Measurements from ENCODE around the gene IGSF8. TPM values are rescaled to one million over a fixed set of nuclear protein-coding genes. Genes with fewer than 3 reads are reported as not detected.
A peak's percentile ranks its signal among the peaks of the same experiment; 100 is the strongest.

The IGSF8 gene
- total RNA-seq, 1 donor from 2014 or later, result 32.9 TPM

DNA sequence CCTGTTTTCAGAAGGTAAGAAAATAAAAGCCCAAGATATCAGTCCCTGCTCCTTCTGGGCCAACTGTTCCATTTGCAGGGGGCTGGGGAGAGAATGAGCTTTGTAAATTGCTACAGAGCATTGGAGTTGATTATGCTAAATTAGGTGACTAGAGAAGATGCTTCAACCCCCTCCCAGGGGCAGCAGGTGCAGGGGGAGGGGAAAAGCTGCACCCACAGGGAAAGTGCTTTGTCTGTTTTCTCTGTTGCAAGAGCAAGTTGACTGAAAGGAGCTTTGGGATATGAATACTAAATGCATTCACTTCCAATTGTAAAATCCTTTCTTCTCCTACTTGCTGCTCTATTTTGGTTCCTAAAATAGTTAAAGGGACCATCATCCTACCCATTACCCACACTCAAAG, 50.1 kb downstream of the IGSF8 start:
- TF ChIP-seq, protein P1, sequence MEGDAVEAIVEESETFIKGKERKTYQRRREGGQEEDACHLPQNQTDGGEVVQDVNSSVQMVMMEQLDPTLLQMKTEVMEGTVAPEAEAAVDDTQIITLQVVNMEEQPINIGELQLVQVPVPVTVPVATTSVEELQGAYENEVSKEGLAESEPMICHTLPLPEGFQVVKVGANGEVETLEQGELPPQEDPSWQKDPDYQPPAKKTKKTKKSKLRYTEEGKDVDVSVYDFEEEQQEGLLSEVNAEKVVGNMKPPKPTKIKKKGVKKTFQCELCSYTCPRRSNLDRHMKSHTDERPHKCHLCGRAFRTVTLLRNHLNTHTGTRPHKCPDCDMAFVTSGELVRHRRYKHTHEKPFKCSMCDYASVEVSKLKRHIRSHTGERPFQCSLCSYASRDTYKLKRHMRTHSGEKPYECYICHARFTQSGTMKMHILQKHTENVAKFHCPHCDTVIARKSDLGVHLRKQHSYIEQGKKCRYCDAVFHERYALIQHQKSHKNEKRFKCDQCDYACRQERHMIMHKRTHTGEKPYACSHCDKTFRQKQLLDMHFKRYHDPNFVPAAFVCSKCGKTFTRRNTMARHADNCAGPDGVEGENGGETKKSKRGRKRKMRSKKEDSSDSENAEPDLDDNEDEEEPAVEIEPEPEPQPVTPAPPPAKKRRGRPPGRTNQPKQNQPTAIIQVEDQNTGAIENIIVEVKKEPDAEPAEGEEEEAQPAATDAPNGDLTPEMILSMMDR (IDR thresholded peaks at IDR 0.05; ENCODE audit: insufficient read depth, low read length, poor library complexity, severe bottlenecking), result no peak
- DNase-seq (ENCODE audit: low read depth), result no peak
- Histone ChIP-seq H3K36me3 (ENCODE audit: control insufficient read depth, insufficient read depth, low read length) (no peaks in the 10 kb centered on the region), H3K27me3 (ENCODE audit: control insufficient read depth, insufficient read depth, low read length) (peaks cover 26% of the 10 kb centered on the region), H3K4me3 (ENCODE audit: low read depth, low read length) (no peak overlapping the region)

DNA sequence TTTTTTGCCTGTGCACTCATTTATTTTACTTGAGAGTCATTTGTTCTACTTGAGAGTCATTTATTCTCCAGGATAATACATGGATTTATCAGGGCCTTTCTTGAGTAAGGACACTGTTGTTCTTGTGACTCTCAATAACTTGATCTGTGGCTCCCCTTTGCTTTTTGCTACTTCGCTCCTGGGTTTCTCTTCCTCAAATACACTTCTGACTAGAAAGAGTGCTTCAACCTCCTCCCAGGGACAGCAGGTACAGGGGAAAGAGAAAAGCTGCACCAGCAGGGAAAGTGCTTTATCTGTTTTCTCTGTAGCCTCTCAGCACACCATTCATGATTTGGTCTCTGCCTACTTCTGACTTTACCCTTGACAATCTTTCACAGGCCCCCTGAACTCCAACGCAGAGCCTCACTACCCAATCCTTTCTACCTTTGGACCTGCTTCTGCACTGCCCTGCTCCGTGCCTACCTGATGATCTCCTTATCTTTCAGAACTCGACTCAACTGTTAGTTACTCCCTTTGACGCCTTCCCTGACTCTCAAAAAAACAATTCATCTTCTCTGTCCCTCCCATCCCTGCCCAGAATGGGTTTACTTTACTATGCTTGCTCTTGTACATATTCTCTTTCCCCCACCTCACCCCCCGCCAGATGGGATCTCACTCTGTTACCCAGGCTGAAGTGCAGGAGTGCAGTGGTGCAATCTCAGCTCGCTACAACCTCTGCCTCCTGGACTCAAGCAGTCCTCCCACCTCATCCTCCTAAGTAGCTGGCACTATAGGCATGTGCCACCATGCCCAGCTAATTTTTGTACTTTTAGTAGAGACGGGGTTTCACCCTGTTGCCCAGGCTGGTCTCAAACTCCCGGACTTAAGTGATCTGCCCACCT, 51.1 kb downstream of the IGSF8 start:
- Histone ChIP-seq H3K27me3 (ENCODE audit: control insufficient read depth, insufficient read depth, low read length) (peaks cover 21% of the 10 kb centered on the region), H3K4me3 (ENCODE audit: low read depth, low read length) (no peak overlapping the region), H3K36me3 (ENCODE audit: control insufficient read depth, insufficient read depth, low read length) (no peaks in the 10 kb centered on the region)
- TF ChIP-seq, protein P1 (IDR thresholded peaks at IDR 0.05; ENCODE audit: insufficient read depth, low read length, poor library complexity, severe bottlenecking), result no peak
- no peak for DNase-seq (ENCODE audit: low read depth)

DNA sequence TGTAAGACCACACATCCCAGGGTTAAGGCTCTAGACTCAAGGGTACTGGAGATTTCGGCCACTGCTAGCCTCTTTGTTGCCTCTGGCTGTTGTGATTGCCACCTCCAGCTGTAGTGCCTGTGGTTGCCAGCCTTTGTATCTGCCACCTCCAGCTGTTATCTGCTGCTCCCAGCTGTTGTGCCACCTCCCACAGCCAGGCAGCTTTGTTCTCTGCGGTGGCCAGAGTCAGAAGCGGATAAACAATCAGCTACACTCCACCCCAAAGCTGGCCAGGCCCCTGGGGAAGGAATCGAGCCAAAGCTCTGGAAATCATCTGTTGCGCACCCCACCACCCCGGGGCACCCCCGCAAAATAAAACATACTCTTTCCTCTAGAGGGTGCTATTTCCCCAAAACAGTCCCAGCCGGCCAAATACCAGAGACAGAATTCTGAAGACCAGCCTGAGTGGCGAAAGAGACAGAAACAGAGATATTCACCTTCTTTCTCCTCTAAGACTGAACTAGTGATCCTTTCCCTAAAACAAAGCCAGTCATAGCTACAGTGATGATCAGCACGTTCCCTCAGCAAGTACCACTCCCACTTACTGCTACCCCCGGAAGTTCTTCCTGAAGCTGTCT, 51.8 kb downstream of the IGSF8 start:
- peaks cover 19% of the 10 kb centered on the region for H3K27me3 ChIP-seq (ENCODE audit: control insufficient read depth, insufficient read depth, low read length)
- no peak for DNase-seq (ENCODE audit: low read depth)
- TF ChIP-seq, protein P1 (IDR thresholded peaks at IDR 0.05; ENCODE audit: insufficient read depth, low read length, poor library complexity, severe bottlenecking), result peak; percentile 64
- no peaks in the 10 kb centered on the region for H3K36me3 ChIP-seq (ENCODE audit: control insufficient read depth, insufficient read depth, low read length)
- no peak overlapping the region for H3K4me3 ChIP-seq (ENCODE audit: low read depth, low read length)

DNA sequence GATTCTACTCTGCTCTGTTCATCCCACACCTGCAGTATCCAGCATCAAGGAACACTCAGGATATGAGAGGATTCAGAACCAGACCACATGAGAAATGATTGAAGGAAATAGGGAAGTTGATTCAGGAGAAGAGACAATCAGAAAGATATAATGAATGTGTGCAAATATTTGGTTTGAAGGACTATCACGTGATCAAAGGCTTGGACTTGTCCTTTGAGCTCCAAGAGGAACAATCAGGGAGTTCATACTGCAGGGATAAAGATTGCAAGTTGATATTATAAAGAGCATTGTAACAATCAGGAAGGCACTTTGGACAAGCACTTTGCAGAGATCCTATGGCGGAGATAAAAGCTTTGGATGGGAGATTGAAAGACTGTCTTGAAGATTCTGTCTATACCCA, 52.8 kb downstream of the IGSF8 start:
- no peak overlapping the region for H3K4me3 ChIP-seq (ENCODE audit: low read depth, low read length)
- H3K27me3 ChIP-seq (ENCODE audit: control insufficient read depth, insufficient read depth, low read length), result peaks cover 16% of the 10 kb centered on the region
- no peaks in the 10 kb centered on the region for H3K36me3 ChIP-seq (ENCODE audit: control insufficient read depth, insufficient read depth, low read length)
- no peak for DNase-seq (ENCODE audit: low read depth)
- TF ChIP-seq, protein P1 (IDR thresholded peaks at IDR 0.05; ENCODE audit: insufficient read depth, low read length, poor library complexity, severe bottlenecking), result no peak

DNA sequence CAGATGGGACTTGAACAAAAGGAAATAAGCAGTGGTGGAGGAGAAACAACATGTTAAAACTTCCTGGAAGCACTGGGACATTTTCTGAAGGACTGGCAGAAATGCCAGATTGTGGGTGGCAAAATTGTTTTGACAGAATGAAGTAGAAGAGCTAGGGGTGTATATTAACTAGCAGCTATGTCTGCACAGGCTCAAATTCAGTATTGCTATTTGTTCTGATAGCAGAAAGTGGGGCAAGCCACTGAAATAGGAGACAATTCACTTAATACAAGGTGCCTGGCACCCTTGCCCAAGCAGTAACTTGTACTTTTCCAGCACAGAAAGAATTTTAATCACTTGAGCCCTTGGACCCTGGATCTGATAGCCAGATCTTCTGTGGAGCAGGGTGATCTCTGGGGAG, 54.9 kb downstream of the IGSF8 start:
- Histone ChIP-seq H3K36me3 (ENCODE audit: control insufficient read depth, insufficient read depth, low read length) (no peaks in the 10 kb centered on the region), H3K4me3 (ENCODE audit: low read depth, low read length) (no peak overlapping the region), H3K27me3 (ENCODE audit: control insufficient read depth, insufficient read depth, low read length) (peaks cover 13% of the 10 kb centered on the region)
- TF ChIP-seq, protein P1 (IDR thresholded peaks at IDR 0.05; ENCODE audit: insufficient read depth, low read length, poor library complexity, severe bottlenecking), result no peak
- DNase-seq (ENCODE audit: low read depth), result no peak

Other genes with a start within 250 kb of the IGSF8 start
- 0.07 TPM in 1 of 2 replicates, not detected in the other for gene VSIG8, start 236.0 kb downstream of the IGSF8 start, total RNA-seq
- 0.21 and 2.0 TPM in 2 replicates for gene CFAP45, start 198.5 kb downstream of the IGSF8 start, total RNA-seq
- gene TAGLN2, start 173.1 kb downstream of the IGSF8 start, total RNA-seq, result 700 and 719 TPM in 2 replicates
- 1.7 and 1.9 TPM in 2 replicates for gene IGSF9, start 153.0 kb downstream of the IGSF8 start, total RNA-seq
- not detected in 2 replicates for gene SLAMF9, start 144.4 kb downstream of the IGSF8 start, total RNA-seq
- 5.3 and 5.5 TPM in 2 replicates for gene PIGM, start 66.6 kb downstream of the IGSF8 start, total RNA-seq
- gene KCNJ10, start 28.5 kb downstream of the IGSF8 start, total RNA-seq, result 0.04 TPM in 1 of 2 replicates, not detected in the other
- gene KCNJ9, start 17.1 kb downstream of the IGSF8 start, total RNA-seq, result not detected in 2 replicates
- 0.04 and 0.07 TPM in 2 replicates for gene ATP1A2, start 17.1 kb upstream of the IGSF8 start, total RNA-seq
- not detected in 2 replicates for gene ATP1A4, start 53.0 kb upstream of the IGSF8 start, total RNA-seq
- gene CASQ1, start 92.0 kb upstream of the IGSF8 start, total RNA-seq, result not detected in 2 replicates
- 139 and 147 TPM in 2 replicates for gene PEA15, start 106.8 kb upstream of the IGSF8 start, total RNA-seq
- gene DCAF8, start 163.9 kb upstream of the IGSF8 start, total RNA-seq, result 60.5 and 69.4 TPM in 2 replicates
- 43.8 and 45.8 TPM in 2 replicates for gene PEX19, start 186.5 kb upstream of the IGSF8 start, total RNA-seq
- gene COPA, start 244.6 kb upstream of the IGSF8 start, total RNA-seq, result 130 and 152 TPM in 2 replicates
- gene NCSTN, start 244.8 kb upstream of the IGSF8 start, total RNA-seq, result 71.9 and 91.3 TPM in 2 replicates